ENCODE measurements around the gene RANBP9.

The RANBP9 gene

DNA sequence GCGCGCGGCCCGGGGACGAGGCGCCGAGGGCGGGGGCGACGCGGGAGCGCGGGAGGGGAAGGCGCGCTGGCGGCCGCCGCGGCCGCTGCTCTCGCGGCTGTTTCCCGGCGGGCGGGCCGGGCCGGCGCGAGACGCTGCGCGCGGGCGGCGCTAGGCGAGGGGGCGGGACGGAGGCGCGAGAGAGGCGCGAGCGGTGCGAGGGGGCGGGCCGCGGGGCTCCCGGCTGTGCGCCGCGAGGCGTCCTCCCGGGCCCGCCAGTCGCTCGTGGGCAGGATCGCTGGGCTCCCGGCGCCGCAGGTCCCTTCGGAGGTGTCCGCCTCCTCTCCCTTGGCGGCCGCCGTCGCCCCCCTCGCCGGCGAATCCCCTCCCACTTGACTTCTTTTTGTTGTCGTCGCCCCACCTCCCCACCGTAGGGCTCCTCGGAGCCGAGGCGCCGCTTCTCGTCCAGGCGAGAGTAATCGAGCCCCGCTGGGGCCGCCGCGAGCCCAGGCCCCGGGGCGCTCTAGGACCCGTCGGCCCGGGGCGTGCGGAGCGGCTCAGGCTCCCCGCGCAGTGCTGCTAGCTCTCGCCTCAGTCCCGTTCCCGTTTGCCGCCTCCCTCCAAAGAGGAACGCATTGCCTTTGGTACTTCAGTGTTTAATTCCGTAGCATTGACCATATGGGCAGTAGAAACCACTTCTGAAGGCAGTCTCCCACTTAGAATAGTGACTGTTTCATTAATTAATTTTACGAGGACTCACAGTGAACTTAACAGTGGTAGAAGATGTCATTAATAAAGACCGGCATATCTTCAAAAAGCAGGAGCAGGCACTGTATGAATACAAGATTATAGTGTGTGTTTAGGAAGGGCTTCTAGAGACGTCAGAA is at the start of gene RANBP9:
RANBP9 (minus strand) TSS at position 103 of the 866 bp plus-strand sequence. CDS start 330 bp downstream, outside the sequence.
- DNase-seq = peak; percentile 87

DNA sequence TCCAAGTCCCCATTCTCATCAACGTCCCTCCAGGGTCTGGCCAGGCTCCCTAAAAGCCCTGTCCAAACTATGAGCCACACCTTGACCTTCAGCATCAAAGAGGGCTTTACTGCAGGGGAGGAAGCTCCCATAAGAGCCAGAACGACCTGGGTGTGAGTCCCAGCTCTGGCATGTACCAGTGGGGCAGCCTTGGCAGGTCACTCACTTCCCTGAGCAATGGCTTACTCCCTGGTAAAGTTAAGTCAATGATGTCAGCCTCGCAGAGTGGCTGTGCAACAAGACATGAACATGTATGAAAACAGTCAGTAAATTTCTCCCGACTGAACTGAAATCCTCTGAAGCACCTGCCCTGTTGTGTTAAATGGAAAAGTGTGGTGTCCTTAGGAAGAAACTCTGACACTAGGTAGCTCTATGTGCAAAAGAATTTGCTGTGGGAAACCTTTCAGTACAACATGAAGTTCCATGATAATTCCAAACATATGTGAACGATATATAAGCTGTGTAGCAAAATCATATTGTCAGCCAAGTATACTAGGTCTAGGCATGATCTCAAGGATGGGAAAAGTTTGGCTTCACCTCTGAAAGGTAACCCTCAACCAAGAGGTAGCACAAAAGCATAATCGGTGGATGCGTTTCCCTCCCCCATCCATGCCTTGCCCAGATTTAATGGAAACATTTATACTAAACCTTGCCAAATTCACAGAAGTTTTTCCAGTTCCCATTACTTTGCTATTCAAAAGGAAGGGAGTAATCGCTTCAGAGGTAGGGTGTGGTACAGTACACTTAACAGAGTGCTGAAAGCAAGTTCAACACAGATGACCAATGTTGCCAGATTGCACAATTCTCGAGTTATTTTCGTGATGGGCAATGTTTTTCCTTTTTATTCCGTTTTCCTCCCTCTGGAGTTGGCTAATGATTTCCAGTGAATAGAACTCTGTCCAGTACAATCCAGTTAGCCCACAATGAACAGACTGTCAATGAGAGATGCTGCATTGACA is 49.0 kb upstream of the RANBP9 start:
- no peak for DNase-seq

GRCh38 chr6:13759025-13759424 is 47.4 kb upstream of the RANBP9 start:
- no peak for DNase-seq

DNA sequence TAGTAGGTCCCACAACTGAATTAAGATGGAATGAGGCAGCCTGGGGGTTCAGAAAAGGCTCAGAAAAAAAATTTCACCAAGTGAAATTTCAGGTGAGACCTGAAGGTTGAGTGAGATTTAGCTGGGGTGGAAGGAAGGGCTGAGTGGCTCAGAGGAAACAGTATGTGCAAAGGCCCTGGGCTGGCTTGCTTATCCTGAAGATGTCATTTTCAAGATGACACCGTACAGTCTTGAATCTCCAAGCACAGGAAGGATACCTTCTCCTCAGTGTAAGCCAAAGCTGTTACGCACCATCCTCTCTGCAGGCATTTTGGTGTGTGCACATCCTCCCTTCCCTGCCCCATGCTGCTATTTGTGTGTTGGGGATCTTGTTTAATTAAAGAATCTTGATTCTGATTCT is 43.0 kb upstream of the RANBP9 start:
- no peak for DNase-seq

DNA sequence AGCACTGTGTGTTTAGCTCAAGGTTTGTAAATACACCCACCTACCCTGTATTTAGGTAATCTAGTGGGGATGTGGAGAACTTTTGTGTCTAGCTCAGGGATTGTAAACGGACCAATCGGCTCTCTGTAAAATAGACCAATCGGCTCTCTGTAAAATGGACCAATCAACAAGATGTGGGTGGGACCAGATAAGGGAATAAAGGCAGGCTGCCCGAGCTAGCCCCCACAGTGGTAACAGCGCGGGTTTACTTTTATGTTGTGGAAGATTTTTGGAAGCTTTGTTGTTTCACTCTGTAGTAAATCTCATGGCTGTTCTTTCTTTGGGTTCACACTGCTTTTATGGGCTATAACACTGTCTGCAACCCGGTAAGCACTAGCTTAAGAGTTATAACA is 32.1 kb upstream of the RANBP9 start:
- no peak for DNase-seq

- DNase-seq = no peak
These were observed 31.5 kb upstream of the RANBP9 start for GRCh38 chr6:13742961-13743735.

DNA sequence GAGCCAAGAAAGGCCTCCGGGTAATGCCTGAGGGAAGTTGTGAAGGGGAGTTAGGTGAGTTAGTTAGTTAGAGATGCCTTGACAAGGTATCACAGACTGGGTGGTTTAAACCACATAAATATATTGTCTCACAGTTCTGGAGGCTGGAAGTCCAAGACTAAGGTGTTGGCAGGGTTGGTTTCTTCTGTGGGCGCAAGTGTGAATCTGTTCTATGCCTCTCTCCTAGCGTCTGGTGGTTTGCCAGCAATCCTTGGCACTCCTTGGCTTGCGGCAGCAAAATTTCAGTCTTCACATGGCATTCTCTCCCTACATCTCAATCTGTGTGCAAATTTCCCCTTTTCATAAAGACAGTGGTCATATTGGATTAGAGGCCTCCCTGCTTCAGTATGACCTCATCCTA is 29.7 kb upstream of the RANBP9 start:
- DNase-seq = no peak

GRCh38 chr6:13735031-13735430 is 23.4 kb upstream of the RANBP9 start:
- no peak for DNase-seq

GRCh38 chr6:13733178-13733887 is 21.7 kb upstream of the RANBP9 start:
- DNase-seq = no peak

DNA sequence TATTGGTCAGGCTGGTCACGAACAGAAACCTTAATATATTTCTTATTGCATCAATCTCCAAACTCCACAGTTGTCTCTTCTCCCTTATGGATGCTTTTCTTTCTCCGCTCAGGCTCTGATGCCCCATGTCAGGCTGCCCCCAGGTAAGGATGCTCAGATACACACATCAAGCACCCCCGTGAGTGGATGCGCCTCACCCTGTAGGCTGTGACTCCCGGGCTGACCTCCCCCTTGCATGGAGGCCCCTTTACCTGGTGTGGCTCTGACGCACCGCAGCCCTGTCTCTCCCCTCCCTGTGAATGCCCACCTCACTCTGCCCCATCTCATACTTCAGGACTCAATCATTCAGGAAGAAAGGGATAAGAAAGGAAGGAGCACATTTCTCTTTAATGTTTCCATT is 19.1 kb upstream of the RANBP9 start:
- DNase-seq = no peak

DNA sequence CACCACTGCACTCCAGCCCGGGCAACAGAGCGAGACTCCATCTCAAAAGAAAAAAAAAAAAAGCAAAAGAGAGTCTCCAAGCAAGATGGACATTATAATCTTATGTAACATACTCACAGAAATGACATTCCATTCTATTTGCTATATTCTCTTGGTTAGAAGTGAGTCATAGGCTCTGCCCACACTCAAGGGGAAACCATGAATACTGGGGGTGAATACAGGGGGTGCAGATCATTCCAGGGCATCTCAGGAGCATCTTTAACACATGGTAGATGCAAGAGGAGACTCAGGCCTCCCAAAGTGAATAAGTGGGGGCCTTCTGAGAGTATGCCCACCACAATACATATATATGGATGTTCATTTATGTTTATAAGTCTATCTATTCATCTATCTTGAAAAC is 18.3 kb upstream of the RANBP9 start:
- DNase-seq = no peak

- DNase-seq = peak; percentile 32
These were observed 13.9 kb upstream of the RANBP9 start for GRCh38 chr6:13725570-13725969.

- DNase-seq = no peak
These were observed 13.4 kb upstream of the RANBP9 start for GRCh38 chr6:13725052-13725451.

GRCh38 chr6:13724182-13724581 is 12.5 kb upstream of the RANBP9 start:
- no peak for DNase-seq

GRCh38 chr6:13722880-13723279 is 11.2 kb upstream of the RANBP9 start:
- no peak for DNase-seq

DNA sequence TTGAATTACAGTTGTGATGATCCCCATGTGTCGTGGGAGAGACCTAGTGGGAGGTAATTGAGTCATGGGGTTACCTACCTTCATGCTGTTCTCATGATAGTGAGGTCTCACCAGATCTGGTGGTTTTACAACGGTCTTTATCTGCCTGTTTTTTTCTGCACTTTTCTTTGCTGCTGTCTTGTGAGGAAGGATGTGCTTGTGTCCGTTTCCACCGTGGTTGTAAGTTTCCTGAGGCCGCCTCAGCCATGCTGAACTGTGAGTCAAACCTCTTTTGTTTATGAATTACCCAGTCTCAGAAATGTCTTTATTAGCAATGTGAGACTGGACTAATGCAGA is 6.5 kb upstream of the RANBP9 start:
- no peak for DNase-seq

DNA sequence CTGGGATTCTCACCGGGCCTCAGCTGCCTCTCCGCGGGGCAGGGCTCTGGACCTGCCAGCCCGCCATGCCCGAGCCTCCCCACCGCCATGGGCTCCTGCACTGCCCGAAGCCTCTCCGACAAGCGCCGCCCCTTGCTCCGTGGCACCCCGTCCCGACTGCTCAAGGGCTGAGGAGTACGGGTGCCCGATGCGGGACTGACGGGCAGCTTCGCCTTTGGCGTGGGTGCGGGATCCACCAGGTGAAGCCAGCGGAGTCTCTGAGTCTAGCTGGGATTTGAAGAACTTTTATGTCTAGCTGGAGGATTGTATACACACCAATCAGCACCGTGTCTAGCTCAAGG is 5.3 kb upstream of the RANBP9 start:
- no peak for DNase-seq

GRCh38 chr6:13716225-13716954 is 4.8 kb upstream of the RANBP9 start:
- DNase-seq = no peak

DNA sequence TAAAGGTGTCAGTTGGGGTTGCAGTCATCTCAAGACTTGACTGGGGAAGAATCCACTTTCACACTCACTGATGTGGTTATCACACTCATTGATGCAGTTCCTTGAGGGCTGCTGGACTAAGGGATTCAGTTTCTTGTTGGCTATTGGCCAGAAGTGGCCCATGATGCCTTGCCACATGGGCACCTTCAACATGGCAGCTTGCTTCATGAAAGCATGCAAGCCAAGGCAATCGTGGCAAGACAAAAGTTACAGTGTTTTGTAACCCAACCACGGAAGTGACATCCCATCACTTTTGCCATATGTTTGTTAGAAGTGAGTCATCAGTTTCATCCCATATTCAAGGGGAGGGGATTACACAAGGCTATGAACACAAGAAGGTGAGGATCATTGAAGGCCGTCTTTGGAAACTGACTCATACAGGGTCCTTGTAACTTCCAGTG is 3.8 kb upstream of the RANBP9 start:
- DNase-seq = peak; percentile 67

DNA sequence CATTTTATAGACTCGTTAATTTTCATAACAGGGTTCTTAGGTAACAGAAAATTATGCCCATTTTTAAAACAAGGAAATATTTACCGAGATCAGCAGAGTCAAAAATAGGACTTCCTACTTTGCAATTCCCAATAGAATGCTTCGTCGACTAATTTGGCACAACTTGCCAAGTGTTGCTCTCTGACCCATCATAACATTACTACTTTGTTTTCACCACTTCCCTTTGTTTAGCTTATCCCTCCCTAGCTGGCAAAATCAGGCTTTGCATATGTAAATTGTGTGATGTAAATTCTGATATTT is 914 bp upstream of the RANBP9 start:
- no peak for DNase-seq

DNA sequence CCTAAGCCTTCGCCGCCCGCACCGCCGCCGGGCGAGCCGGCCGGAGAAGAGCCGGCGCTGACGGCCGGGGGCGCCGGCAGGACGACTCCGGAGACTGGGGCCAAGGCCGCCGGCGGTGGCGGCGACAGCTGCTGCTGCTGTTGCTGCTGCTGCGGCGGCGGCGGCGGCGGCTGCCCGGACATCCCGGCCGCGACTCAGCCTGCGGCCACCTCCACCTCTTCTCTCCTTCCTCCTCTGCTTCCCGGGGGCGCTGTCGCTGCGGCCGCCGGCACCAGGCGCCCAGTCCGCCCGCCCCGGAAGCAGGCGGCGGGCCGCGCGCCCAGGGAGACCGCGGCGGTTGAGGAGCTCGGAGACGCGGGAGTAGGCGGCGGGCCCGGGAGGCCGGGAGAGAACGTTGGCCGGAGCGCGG is 307 bp downstream of the RANBP9 start:
- DNase-seq = no peak
